ENCODE results near the gene ADCY2. TPM values are rescaled to one million over a fixed set of nuclear protein-coding genes. Genes with fewer than 3 reads are reported as not detected.

ADCY2 gene
- total RNA-seq, 1 experiment from 2014 or later, result not detected

DNA sequence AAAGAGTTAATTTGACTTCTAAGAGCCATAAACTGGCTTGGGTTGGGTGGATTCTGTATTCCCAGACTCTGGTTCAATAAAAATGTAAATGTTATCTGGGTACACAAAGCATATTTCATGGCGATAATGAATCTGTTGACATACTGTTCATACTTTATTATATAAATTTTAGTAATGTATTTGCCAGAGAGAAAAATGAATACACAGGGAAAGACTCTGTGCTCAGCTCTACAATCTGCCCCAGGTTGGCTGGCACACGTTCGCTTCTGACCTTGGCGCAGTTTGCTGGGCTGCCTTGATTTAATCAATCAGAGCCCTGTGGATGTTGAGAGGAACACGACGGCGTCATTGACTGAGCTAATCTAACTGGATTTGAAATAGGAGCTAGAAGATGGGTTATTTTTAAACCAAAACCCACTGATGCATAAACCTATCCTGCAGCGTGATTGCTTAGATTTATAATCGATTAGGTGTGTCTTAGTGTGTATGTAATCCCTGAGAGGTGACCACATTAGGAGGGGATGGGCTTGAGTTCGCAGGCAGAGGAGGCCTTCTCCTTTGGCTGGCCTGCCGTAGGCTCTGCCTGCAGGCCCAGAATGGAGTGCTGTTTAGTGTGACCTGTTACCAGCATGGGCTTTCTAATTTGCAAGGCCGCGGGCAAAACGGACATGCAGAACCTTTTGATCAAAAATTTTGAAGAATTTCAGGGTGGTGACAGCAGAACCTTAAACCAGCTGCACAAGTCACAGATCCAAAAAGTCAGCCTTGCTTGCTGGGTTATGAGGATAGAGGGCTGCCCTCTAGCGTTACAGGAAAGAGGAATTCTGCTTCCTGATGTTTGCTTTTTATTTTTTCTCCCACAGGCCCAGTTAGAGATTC is 3.9 kb upstream of the ADCY2 start:
- Histone ChIP-seq H3K27me3 (ENCODE audit: low read length) (no peaks in the 10 kb centered on the region), H3K36me3 (ENCODE audit: insufficient read depth, low read length) (no peaks in the 10 kb centered on the region), H2AFZ (ENCODE audit: low read length) (no peak overlapping the region), H3K4me2 (ENCODE audit: low read depth, low read length, poor library complexity, severe bottlenecking) (no peak overlapping the region), H3K9ac (ENCODE audit: low read length) (no peak overlapping the region), H3K27ac (ENCODE audit: low read length) (no peak overlapping the region), H3K9me2 (replicated peaks; ENCODE audit: insufficient read depth, low read length) (no peaks in the 10 kb centered on the region), H3K9me3 (ENCODE audit: low read length) (no peaks in the 10 kb centered on the region), H3K4me3 (ENCODE audit: low read length) (no peak overlapping the region), H4K20me1 (ENCODE audit: insufficient read depth, low read depth, low read length) (no peaks in the 10 kb centered on the region), H3K4me1 (ENCODE audit: low read length) (no peaks in the 10 kb centered on the region), H3K79me2 (ENCODE audit: low read length) (no peaks in the 10 kb centered on the region)
- DNase-seq, result peak; percentile 44

DNA sequence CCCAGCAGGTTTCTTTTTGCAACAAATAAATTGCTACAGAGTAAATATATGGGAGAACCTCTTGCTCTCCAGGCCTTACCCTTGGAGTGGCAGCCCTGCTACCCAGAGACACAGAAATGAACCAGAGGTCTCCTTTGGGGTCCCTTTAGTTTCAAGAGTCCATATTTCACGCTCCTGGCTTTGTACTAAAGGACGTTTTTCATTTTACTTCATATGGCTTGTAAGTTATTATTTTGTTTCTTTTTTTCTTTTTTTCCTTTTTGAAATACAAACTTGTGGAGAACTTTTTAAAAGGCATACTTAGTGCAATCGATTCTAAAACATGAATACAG is 3.3 kb upstream of the ADCY2 start:
- no peaks in the 10 kb centered on the region for H3K27me3 ChIP-seq (ENCODE audit: low read length)
- H3K27ac ChIP-seq (ENCODE audit: low read length), result no peak overlapping the region
- H3K36me3 ChIP-seq (ENCODE audit: insufficient read depth, low read length), result no peaks in the 10 kb centered on the region
- no peaks in the 10 kb centered on the region for H3K79me2 ChIP-seq (ENCODE audit: low read length)
- H3K4me2 ChIP-seq (ENCODE audit: low read depth, low read length, poor library complexity, severe bottlenecking), result no peak overlapping the region
- H3K9me3 ChIP-seq (ENCODE audit: low read length), result no peaks in the 10 kb centered on the region
- no peak overlapping the region for H3K9ac ChIP-seq (ENCODE audit: low read length)
- no peak overlapping the region for H3K4me3 ChIP-seq (ENCODE audit: low read length)
- no peak for DNase-seq
- no peaks in the 10 kb centered on the region for H3K9me2 ChIP-seq (replicated peaks; ENCODE audit: insufficient read depth, low read length)
- no peaks in the 10 kb centered on the region for H3K4me1 ChIP-seq (ENCODE audit: low read length)
- no peaks in the 10 kb centered on the region for H4K20me1 ChIP-seq (ENCODE audit: insufficient read depth, low read depth, low read length)
- no peak overlapping the region for H2AFZ ChIP-seq (ENCODE audit: low read length)

DNA sequence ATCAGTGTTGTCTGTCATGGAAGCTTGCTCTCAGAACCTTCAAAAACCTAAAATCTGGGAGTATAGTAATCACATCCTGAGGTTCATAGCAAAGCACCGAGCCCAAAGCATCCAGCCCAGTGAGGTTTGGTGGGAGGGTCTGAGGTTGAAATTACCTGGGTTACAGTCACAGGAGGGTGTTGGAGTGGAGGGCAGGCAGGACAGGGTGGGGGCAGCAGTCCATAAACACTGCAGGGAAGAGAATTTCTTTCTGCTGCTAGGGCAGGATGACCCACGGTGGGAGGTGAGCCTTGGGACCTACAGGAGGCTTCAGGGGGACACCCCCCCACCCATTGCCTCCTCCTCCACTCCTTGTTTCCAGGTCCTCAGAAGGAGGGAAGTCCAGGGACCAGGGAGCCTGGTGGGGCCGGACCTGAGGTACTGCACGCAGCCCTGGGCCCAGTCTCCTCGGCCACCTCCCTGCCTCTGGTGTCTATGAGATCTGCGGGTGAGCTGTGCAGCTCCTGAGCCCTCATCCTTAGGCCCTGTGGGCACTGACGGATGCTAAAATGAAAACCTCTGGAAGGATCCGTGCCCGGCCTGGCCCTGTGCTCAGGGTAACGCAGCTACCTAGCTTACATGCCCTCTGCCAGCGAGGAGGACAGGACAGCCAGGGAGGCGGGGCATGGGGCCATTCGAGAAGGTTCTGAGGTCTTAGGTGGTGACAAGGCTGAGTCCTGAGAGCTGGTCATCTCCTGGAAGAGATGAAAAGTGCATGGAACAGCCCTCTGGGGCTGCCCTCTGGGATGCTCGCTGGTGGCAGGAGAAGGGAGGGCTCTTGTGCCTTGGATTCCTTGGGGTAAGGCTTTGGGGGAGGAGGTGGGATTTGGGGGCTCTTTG is 1.8 kb upstream of the ADCY2 start:
- Histone ChIP-seq H3K4me3 (ENCODE audit: low read length) (no peak overlapping the region), H3K9ac (ENCODE audit: low read length) (no peak overlapping the region)

DNA sequence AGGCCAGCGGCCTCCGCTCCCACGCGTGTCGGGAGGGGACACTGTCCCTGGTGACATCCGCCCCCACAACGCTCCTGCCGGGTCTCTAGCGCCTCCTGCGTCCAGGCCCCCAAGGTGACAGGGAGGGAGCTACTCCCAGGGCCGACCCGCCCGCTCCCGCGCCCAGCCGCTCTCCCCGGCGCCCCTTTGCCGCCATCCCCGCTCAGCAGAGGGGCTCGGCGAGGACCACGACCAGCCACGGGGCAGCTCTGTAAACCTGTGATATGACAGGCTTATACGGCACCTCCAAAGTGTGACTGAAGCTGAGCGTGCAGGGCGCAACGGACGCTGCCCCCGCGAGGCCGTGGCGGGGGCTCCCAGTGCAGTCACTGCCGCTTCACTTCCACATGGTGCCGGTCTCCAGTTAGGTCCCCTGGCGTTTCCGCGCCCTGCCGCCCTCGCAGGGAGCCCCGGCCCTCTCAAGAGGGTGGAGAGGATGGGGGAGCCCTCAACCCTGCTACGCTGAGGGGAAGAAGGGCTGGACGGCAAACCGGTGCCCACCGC is 978 bp upstream of the ADCY2 start:
- H3K79me2 ChIP-seq (ENCODE audit: low read length), result no peaks in the 10 kb centered on the region
- DNase-seq, result no peak
- no peak overlapping the region for H3K4me3 ChIP-seq (ENCODE audit: low read length)
- no peaks in the 10 kb centered on the region for H3K9me2 ChIP-seq (replicated peaks; ENCODE audit: insufficient read depth, low read length)
- H3K9ac ChIP-seq (ENCODE audit: low read length), result no peak overlapping the region
- H3K4me1 ChIP-seq (ENCODE audit: low read length), result no peaks in the 10 kb centered on the region
- H3K4me2 ChIP-seq (ENCODE audit: low read depth, low read length, poor library complexity, severe bottlenecking), result no peak overlapping the region
- no peaks in the 10 kb centered on the region for H4K20me1 ChIP-seq (ENCODE audit: insufficient read depth, low read depth, low read length)
- no peaks in the 10 kb centered on the region for H3K27me3 ChIP-seq (ENCODE audit: low read length)
- no peak overlapping the region for H2AFZ ChIP-seq (ENCODE audit: low read length)
- no peaks in the 10 kb centered on the region for H3K9me3 ChIP-seq (ENCODE audit: low read length)
- H3K27ac ChIP-seq (ENCODE audit: low read length), result no peak overlapping the region
- no peaks in the 10 kb centered on the region for H3K36me3 ChIP-seq (ENCODE audit: insufficient read depth, low read length)

More for the DNA sequence above, 1.8 kb upstream of the ADCY2 start:
- Histone ChIP-seq H3K4me2 (ENCODE audit: low read depth, low read length, poor library complexity, severe bottlenecking) (no peak overlapping the region), H3K27ac (ENCODE audit: low read length) (no peak overlapping the region), H3K9me3 (ENCODE audit: low read length) (no peaks in the 10 kb centered on the region), H4K20me1 (ENCODE audit: insufficient read depth, low read depth, low read length) (no peaks in the 10 kb centered on the region), H3K36me3 (ENCODE audit: insufficient read depth, low read length) (no peaks in the 10 kb centered on the region), H2AFZ (ENCODE audit: low read length) (no peak overlapping the region), H3K9me2 (replicated peaks; ENCODE audit: insufficient read depth, low read length) (no peaks in the 10 kb centered on the region), H3K27me3 (ENCODE audit: low read length) (no peaks in the 10 kb centered on the region), H3K4me1 (ENCODE audit: low read length) (no peaks in the 10 kb centered on the region), H3K79me2 (ENCODE audit: low read length) (no peaks in the 10 kb centered on the region)
- no peak for DNase-seq

DNA sequence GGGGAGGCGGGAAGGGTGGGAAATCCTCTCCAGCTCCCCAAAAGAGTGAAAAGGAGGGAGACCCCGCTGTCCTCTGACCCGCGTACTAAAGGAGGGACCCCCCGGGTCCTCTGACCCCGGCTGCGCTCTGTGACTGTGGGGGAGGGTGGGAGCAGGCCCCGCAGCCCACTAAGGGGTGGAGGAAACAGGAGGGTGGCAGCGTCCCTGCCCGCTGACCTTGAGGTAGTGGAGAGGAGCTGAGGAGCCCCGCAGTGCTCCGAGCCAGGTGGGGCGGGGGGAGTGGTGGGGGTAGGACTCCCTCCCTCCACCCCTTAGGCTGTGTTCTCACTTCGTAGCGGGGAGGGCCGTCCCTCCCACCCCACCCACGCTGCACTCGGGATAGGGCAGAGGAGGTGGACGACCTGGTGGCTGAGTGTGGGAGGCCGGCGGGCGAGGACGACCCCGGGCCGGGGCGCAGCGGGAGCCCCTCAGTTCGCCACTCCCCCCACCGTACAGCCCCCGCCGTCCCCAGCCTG is 449 bp upstream of the ADCY2 start:
- no peaks in the 10 kb centered on the region for H3K9me2 ChIP-seq (replicated peaks; ENCODE audit: insufficient read depth, low read length)
- no peak overlapping the region for H3K27ac ChIP-seq (ENCODE audit: low read length)
- H3K9me3 ChIP-seq (ENCODE audit: low read length), result no peaks in the 10 kb centered on the region
- no peaks in the 10 kb centered on the region for H3K36me3 ChIP-seq (ENCODE audit: insufficient read depth, low read length)
- H3K4me3 ChIP-seq (ENCODE audit: low read length), result no peak overlapping the region
- H3K27me3 ChIP-seq (ENCODE audit: low read length), result no peaks in the 10 kb centered on the region
- no peak overlapping the region for H3K4me2 ChIP-seq (ENCODE audit: low read depth, low read length, poor library complexity, severe bottlenecking)
- no peaks in the 10 kb centered on the region for H3K4me1 ChIP-seq (ENCODE audit: low read length)
- H3K9ac ChIP-seq (ENCODE audit: low read length), result no peak overlapping the region
- no peak for DNase-seq
- H2AFZ ChIP-seq (ENCODE audit: low read length), result no peak overlapping the region
- H3K79me2 ChIP-seq (ENCODE audit: low read length), result no peaks in the 10 kb centered on the region
- no peaks in the 10 kb centered on the region for H4K20me1 ChIP-seq (ENCODE audit: insufficient read depth, low read depth, low read length)

DNA sequence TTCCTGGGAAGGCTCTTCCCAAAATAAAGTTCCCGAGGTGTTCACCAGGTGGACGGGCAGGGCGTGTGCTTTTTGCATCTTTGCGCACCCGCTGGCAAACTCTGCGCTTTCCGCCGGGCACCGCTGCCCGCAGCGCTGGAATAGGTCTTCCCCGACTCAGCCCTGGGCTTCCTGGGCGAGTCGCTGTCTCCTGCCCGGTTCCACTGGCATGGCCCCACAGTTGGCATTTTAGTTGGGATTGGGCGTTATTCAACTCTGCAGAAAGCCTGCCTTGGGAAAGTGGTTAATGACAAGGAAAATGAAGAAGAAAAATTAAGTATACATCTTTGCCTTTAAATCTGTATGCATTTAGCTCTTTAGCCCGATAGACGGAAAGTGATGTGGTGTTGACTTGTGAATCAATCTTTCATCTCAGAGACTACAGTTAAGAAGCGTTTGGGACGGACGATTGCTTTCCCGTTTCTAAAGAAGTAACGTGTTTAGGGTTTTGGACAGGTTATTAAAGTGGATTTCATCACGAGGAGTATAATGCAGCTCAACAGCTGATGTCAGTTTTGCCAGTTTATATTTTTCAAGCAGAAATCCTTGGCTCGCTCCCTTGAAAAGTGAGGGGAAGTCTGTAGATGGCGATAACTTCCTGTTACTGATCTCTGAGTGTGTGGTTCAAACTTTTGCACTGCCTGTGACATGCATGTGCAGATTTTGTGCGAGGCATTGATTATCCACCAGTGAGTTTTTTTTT is 946 bp downstream of the ADCY2 start:
- Histone ChIP-seq H3K4me1 (ENCODE audit: low read length) (no peaks in the 10 kb centered on the region), H3K27ac (ENCODE audit: low read length) (no peak overlapping the region), H3K9ac (ENCODE audit: low read length) (no peak overlapping the region), H3K36me3 (ENCODE audit: insufficient read depth, low read length) (no peaks in the 10 kb centered on the region), H2AFZ (ENCODE audit: low read length) (no peak overlapping the region), H3K79me2 (ENCODE audit: low read length) (no peaks in the 10 kb centered on the region), H4K20me1 (ENCODE audit: insufficient read depth, low read depth, low read length) (no peaks in the 10 kb centered on the region), H3K4me2 (ENCODE audit: low read depth, low read length, poor library complexity, severe bottlenecking) (no peak overlapping the region), H3K27me3 (ENCODE audit: low read length) (no peaks in the 10 kb centered on the region), H3K9me2 (replicated peaks; ENCODE audit: insufficient read depth, low read length) (no peaks in the 10 kb centered on the region), H3K4me3 (ENCODE audit: low read length) (no peak overlapping the region), H3K9me3 (ENCODE audit: low read length) (no peaks in the 10 kb centered on the region)
- DNase-seq, result no peak

DNA sequence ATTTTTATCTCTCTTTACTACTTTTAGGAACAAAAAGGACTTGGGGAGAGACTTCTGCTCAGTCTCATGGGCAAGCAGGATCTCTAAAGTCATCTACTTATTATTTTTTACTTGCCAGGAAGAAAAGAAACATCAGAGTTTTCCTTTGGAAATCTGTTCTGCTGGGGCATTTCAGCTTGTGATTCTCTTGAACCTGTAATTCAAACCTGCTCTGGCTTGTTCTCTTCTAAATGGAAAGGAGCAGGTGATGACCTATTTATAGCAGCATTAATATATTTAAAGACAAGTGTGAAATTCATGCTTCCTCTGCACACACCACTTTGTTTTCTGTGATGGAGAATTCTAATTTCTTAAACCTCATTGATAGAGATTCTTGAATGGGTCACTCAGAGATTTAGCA is 2.0 kb downstream of the ADCY2 start:
- H3K4me2 ChIP-seq (ENCODE audit: low read depth, low read length, poor library complexity, severe bottlenecking), result no peak overlapping the region
- H3K27ac ChIP-seq (ENCODE audit: low read length), result no peak overlapping the region
- H3K9ac ChIP-seq (ENCODE audit: low read length), result no peak overlapping the region
- H2AFZ ChIP-seq (ENCODE audit: low read length), result no peak overlapping the region
- no peaks in the 10 kb centered on the region for H3K36me3 ChIP-seq (ENCODE audit: insufficient read depth, low read length)
- H3K9me3 ChIP-seq (ENCODE audit: low read length), result no peaks in the 10 kb centered on the region
- no peaks in the 10 kb centered on the region for H3K4me1 ChIP-seq (ENCODE audit: low read length)
- H3K9me2 ChIP-seq (replicated peaks; ENCODE audit: insufficient read depth, low read length), result no peaks in the 10 kb centered on the region
- H3K4me3 ChIP-seq (ENCODE audit: low read length), result no peak overlapping the region
- H3K27me3 ChIP-seq (ENCODE audit: low read length), result no peaks in the 10 kb centered on the region
- no peaks in the 10 kb centered on the region for H4K20me1 ChIP-seq (ENCODE audit: insufficient read depth, low read depth, low read length)
- no peak for DNase-seq
- no peaks in the 10 kb centered on the region for H3K79me2 ChIP-seq (ENCODE audit: low read length)

Data from Karpas-422 (cell line).